HG03108 (cell line): ENCODE measurements around the gene RHO.
"Not testable (repeated sequence)": the region's sequence is repeated elsewhere in the genome, so short reads cannot be mapped to it uniquely, and the experiment has no call there.

ENCODE experiments used
- ATAC-seq: cut with Tn5 transposase; IDR thresholded peaks from one replicate; pipeline ENCODE4 v1.9.1; 2021; ENCODE audit warnings: moderate library complexity; ENCODE audit not compliant: unreplicated experiment

RHO gene

GRCh38 chr3:129540776-129541516, 12.5 kb downstream of the RHO start:
- ATAC-seq = no peak

- ATAC-seq = no peak
These were observed 14.3 kb downstream of the RHO start for GRCh38 chr3:129542747-129543146.

- ATAC-seq = no peak
These were observed 14.8 kb downstream of the RHO start, which contains the start of gene H1-8 for GRCh38 chr3:129543156-129543790. Gene H1-8, plus strand, starts transcription at chr3:129543175. Its CDS starts 44 bp downstream, at chr3:129543219.

GRCh38 chr3:129543999-129544398, 15.6 kb downstream of the RHO start:
- no peak for ATAC-seq

GRCh38 chr3:129545951-129546350, 17.5 kb downstream of the RHO start:
- ATAC-seq = not testable (repeated sequence)

GRCh38 chr3:129547241-129547640, 18.8 kb downstream of the RHO start:
- ATAC-seq = no peak

GRCh38 chr3:129548104-129548965, 19.9 kb downstream of the RHO start:
- ATAC-seq = no peak

- ATAC-seq = no peak
These were observed 20.8 kb downstream of the RHO start for GRCh38 chr3:129549006-129549800.

GRCh38 chr3:129549805-129550204, 21.4 kb downstream of the RHO start:
- no peak for ATAC-seq

- no peak for ATAC-seq
These were observed 24.0 kb downstream of the RHO start for GRCh38 chr3:129552287-129553050.

GRCh38 chr3:129553171-129553570, 24.7 kb downstream of the RHO start:
- no peak for ATAC-seq

GRCh38 chr3:129553719-129554118, 25.3 kb downstream of the RHO start:
- ATAC-seq = no peak

- ATAC-seq = no peak
These were observed 26.1 kb downstream of the RHO start for GRCh38 chr3:129554356-129555152.

- no peak for ATAC-seq
These were observed 26.7 kb downstream of the RHO start for GRCh38 chr3:129555153-129555550.

- ATAC-seq = no peak
These were observed 27.3 kb downstream of the RHO start for GRCh38 chr3:129555616-129556357.

GRCh38 chr3:129556358-129556695, 27.9 kb downstream of the RHO start:
- ATAC-seq = no peak

GRCh38 chr3:129556890-129557547, 28.6 kb downstream of the RHO start:
- ATAC-seq = no peak

- no peak for ATAC-seq
These were observed 29.1 kb downstream of the RHO start for GRCh38 chr3:129557548-129557894.
